PC-9 (cell line): ENCODE data around the gene THEMIS. TPM values are rescaled to one million over a fixed set of nuclear protein-coding genes. Genes with fewer than 3 reads are reported as not detected.

ENCODE experiments used
- BruUV-seq: library from RNA; stranded (reverse); fragments of 400-500 nt; replicated peaks from 2 replicates; lab custom pipeline; 2021; lab: Mats Ljungman, UMichigan
- CTCF ChIA-PET: fragments of 300-600 bp; sonication (Branson Sonifier 250); formaldehyde crosslinking; loops from one replicate; lab custom pipeline; 2022; ENCODE audit warnings: antibody characterized with exemption; lab: Charles Lee
- POLR2A ChIA-PET: fragments of 300-600 bp; sonication (Branson Sonifier 250); formaldehyde crosslinking; loops from one replicate; lab custom pipeline; 2022; ENCODE audit warnings: antibody characterized with exemption; ENCODE audit not compliant: unreplicated experiment; lab: Charles Lee
- DNase-seq, 2 experiments: peaks; one replicate each; pipeline versions ENCODE4 v3.0.0 to v3.0.0-alpha.2; 2015 to 2022; ENCODE audit warnings: mixed read lengths in 1 of 2
- H2AFZ ChIP-seq: fragments of 200-600 bp; sonication (generic); 2 replicates; pipeline ENCODE4 v1.8.1; 2017; ENCODE audit warnings: antibody characterized with exemption
- H3F3A ChIP-seq: fragments of 200-600 bp; sonication (generic); 2 replicates; pipeline ENCODE4 v1.8.1; 2017; ENCODE audit warnings: antibody characterized with exemption, mild to moderate bottlenecking, low read depth; ENCODE audit not compliant: insufficient read depth
- H3K27ac ChIP-seq: fragments of 200-600 bp; sonication (generic); 2 replicates; pipeline ENCODE4 v1.6.1; 2016; ENCODE audit warnings: mixed run types
- H3K27me3 ChIP-seq: fragments of 200-600 bp; sonication (generic); 2 replicates; pipeline ENCODE4 v1.6.1; 2016; ENCODE audit warnings: low read depth, mixed run types; ENCODE audit not compliant: insufficient read depth
- H3K36me3 ChIP-seq: fragments of 200-600 bp; sonication (generic); 2 replicates; pipeline ENCODE4 v1.6.1; 2016; ENCODE audit warnings: low read depth, mixed run types
- H3K4me1 ChIP-seq: fragments of 200-600 bp; sonication (generic); replicated peaks from 2 replicates; pipeline ENCODE4 v1.6.1; 2016; ENCODE audit warnings: mixed run types; ENCODE audit not compliant: insufficient read depth
- H3K4me2 ChIP-seq: fragments of 200-600 bp; sonication (generic); 2 replicates; pipeline ENCODE4 v1.6.1; 2017; ENCODE audit warnings: mixed run types
- H3K4me3 ChIP-seq: fragments of 200-600 bp; sonication (generic); 2 replicates; pipeline ENCODE4 v1.6.1; 2016; ENCODE audit warnings: mixed run types
- H3K79me2 ChIP-seq: fragments of 200-600 bp; sonication (generic); 2 replicates; pipeline ENCODE4 v1.6.1; 2017; ENCODE audit warnings: low read depth, mixed run types
- H3K9me2 ChIP-seq: fragments of 200-600 bp; sonication (generic); 2 replicates; pipeline ENCODE4 v1.8.1; 2017; ENCODE audit warnings: mild to moderate bottlenecking; ENCODE audit not compliant: insufficient read depth
- H3K9me3 ChIP-seq: fragments of 200-600 bp; sonication (generic); 2 replicates; pipeline ENCODE4 v1.8.1; 2016; ENCODE audit warnings: low read depth; ENCODE audit not compliant: insufficient read depth
- H4K20me1 ChIP-seq: fragments of 200-600 bp; sonication (generic); 2 replicates; pipeline ENCODE4 v1.8.1; 2017; ENCODE audit not compliant: insufficient read depth
- CTCF ChIP-seq: fragments of 200-600 bp; sonication (generic); conservative IDR thresholded peaks from 2 replicates; pipeline ENCODE4 v1.6.1; 2017; ENCODE audit warnings: mixed run types, antibody characterized with exemption, mild to moderate bottlenecking, moderate library complexity
- EZH2 ChIP-seq: fragments of 200-600 bp; sonication (generic); IDR thresholded peaks from 2 replicates; pipeline ENCODE4 v1.8.0; 2017; ENCODE audit warnings: antibody characterized with exemption, low read depth
- intact Hi-C: fragments of 100-400 bp; cut with micrococcal nuclease; formaldehyde crosslinking; loops from one replicate; pipeline ENCODE4 v1.10.0; 2022; ENCODE audit not compliant: unreplicated experiment
- total RNA-seq: library from RNA; stranded (reverse); gene quantifications from 2 replicates; pipeline ENCODE4 v1.2.3, GENCODE V29; 2021

The THEMIS gene
- total RNA-seq, 1 experiment from 2014 or later, result not detected

- H2AFZ ChIP-seq, result no peak overlapping the region
- H3K4me3 ChIP-seq, result no peak overlapping the region
Measured at GRCh38 chr6:127737009-127737486, 163.8 kb downstream of the THEMIS start.

GRCh38 chr6:127732927-127733326 lies 167.9 kb downstream of the THEMIS start:
- intact Hi-C loops, result loop anchor here (10.0 kb wide), 1 partner anchor 1842 kb away; no protein-coding TSS in a partner anchor
- H3K27me3 ChIP-seq, result no peaks in the 10 kb centered on the region
- no peaks in the 10 kb centered on the region for H3K79me2 ChIP-seq
- no peak overlapping the region for H3K27ac ChIP-seq
- no peaks in the 10 kb centered on the region for H3K4me1 ChIP-seq
- no peak overlapping the region for H2AFZ ChIP-seq
- H3K36me3 ChIP-seq, result no peaks in the 10 kb centered on the region
- DNase-seq, result no peak
- H3K4me3 ChIP-seq, result no peak overlapping the region
- ChIA-PET CTCF (no interaction called here), POLR2A (no interaction called here)
- H3K9me2 ChIP-seq, result no peaks in the 10 kb centered on the region
- no peak overlapping the region for H3K4me2 ChIP-seq
- H3F3A ChIP-seq, result no peaks in the 10 kb centered on the region
- TF ChIP-seq EZH2 (no peak), CTCF (no peak)
- no peaks in the 10 kb centered on the region for H4K20me1 ChIP-seq
- BruUV-seq, result no TSS peak
- no peaks in the 10 kb centered on the region for H3K9me3 ChIP-seq

More at GRCh38 chr6:127737009-127737486, 163.8 kb downstream of the THEMIS start:
- intact Hi-C loops, result loop anchor here (2.0 to 10.0 kb wide), 5 partner anchors 235 to 1838 kb away; partner anchors contain the start of gene PTPRK
- Histone ChIP-seq H3K9me3 (no peaks in the 10 kb centered on the region), H3K27me3 (no peaks in the 10 kb centered on the region), H3F3A (no peaks in the 10 kb centered on the region), H4K20me1 (no peaks in the 10 kb centered on the region), H3K79me2 (no peaks in the 10 kb centered on the region), H3K27ac (no peak overlapping the region), H3K36me3 (no peaks in the 10 kb centered on the region), H3K4me2 (no peak overlapping the region), H3K4me1 (no peaks in the 10 kb centered on the region), H3K9me2 (no peaks in the 10 kb centered on the region)
- no TSS peak for BruUV-seq
- POLR2A ChIA-PET, result interaction anchor here (0.7 kb wide), 1 partner anchor 780 kb away, joined by 5 read pairs; no protein-coding TSS in a partner anchor
- peak; percentile 40 to 56 for DNase-seq
- CTCF ChIA-PET, result interaction anchor here (0.7 to 1.3 kb wide), 2 partner anchors 61 to 994 kb away, joined by 3 to 8 read pairs; no protein-coding TSS in a partner anchor
- TF ChIP-seq EZH2 (no peak), CTCF (peak; percentile 92)

- no peak overlapping the region for H3K27ac ChIP-seq
Measured at GRCh38 chr6:127727260-127727953, 173.5 kb downstream of the THEMIS start.

More at GRCh38 chr6:127727260-127727953, 173.5 kb downstream of the THEMIS start:
- CTCF ChIA-PET, result no interaction called here
- Histone ChIP-seq H3K4me1 (no peaks in the 10 kb centered on the region), H2AFZ (0 out of 2 replicates have a peak overlapping the region, but pooled peaks have one; percentile 40), H3K4me2 (no peak overlapping the region), H3K9me2 (no peaks in the 10 kb centered on the region), H3K36me3 (no peaks in the 10 kb centered on the region), H3K27me3 (no peaks in the 10 kb centered on the region), H3K79me2 (no peaks in the 10 kb centered on the region), H3K9me3 (no peaks in the 10 kb centered on the region), H3F3A (no peaks in the 10 kb centered on the region), H3K4me3 (no peak overlapping the region), H4K20me1 (no peaks in the 10 kb centered on the region)
- no TSS peak for BruUV-seq
- POLR2A ChIA-PET, result no interaction called here
- intact Hi-C loops, result no loop called here
- DNase-seq, result no peak
- TF ChIP-seq EZH2 (no peak), CTCF (no peak)
